Superior temporal gyrus (tissue), 1 donor: ENCODE results near the gene EFTUD2.
"Not testable (repeated sequence)": the region's sequence is repeated elsewhere in the genome, so short reads cannot be mapped to it uniquely, and the experiment has no call there.

Experiments
- DNase-seq: peaks from one replicate; pipeline ENCODE4 v3.0.0-alpha.2; 2016; ENCODE audit errors: extremely low spot score

Gene EFTUD2

DNA sequence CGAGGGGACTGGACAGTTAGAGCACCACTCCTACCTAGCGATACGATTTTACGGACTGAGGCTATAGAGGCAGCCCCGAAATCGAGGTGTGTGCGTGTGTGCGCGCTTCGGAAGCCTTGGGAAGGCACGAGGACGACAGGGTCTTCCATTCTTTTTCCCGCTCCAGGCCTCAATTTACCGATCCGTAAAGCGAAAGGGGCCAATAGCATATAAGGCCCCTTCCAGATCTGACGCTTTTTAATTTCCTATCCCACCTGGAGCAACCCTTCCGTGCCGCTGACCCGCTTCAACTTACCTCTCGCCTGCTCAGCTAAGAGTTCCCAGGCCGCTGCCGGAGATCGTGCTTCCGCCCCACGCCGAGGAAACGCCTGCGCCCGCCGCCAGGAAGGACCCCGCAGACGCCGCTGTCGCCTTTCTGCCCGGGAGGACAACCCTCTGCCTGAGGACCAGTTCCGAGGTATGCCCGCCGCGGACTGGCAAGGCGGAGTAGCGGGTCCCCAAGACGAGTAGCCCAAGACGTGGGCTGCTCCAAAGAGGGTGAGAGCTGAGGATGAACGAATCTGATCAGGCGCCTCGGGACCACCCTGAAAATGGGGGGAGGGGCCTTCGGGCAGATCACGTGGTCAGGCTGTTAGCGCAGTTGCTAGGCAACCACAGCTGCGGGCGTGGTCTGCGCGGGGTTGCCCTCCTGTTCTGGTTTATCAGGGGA, at the start of gene EFTUD2:
EFTUD2 (minus strand) TSS at position 372 of the 709 bp plus-strand sequence. CDS start 4,924 bp downstream, outside the sequence.
- DNase-seq: peak; percentile 92

DNA sequence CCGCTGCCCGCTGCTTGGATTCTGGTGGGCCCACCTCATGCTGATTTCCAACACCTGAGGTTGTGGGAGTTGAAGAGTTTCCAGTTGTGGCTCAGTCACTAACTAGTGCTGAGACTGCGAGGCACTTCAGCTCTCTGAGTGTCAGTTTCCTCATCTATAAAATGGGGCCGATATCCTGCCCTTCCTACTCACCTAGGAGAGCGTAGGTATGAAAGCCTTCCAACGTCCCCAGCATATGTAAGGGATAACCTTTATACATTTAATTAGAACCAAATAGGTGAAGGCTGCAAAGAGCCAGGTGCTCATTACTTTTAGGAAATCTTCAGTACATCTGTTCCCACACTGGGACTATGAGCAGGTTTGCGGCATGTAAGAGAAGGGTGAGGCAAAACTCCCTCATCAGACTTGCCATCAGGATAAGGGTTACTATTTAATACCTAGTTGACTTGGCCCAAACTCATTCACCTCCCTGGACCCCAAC, 49.1 kb upstream of the EFTUD2 start:
- DNase-seq: no peak

DNA sequence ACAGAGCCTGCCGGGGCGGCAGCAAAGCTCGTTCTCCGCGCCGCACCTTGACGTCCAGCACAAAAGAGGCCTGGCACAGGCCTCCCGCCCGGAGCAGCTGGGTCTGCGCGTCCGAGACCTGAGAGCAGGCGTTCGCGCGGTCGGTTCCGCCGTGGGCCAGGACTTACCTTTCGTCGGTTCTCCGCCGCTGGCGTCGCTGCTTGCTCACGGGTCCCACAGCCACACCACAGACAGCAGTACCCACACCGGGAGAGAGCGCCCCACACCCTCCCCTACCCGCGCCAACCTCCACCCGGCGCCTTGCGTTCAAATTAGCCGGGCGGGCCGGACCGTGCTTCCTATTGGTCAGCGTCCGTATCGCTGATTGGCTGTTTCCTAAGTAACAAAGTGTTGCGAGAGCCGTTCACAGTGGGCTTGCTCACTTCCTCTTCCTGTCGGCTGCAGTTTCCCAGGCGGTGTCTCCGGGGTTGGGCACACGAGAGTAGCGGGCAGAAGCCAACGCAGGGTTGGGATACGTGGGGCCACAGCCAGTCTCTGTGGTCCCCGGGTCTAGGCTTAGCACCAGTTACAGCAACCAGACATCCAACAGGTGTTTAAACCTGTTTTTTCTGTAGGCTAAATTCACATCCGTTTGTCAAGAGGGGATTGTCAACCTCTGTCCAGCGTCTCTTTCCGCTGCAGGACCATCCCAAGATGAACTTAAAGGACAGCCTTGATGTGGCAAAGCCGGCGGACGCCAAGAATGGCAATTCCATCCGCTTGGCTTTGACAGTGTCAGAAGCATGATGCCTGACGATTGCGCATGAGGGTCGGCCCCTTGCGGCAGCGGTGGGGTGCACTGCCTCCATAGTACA, 48.4 kb upstream of the EFTUD2 start, which contains the start of gene KIF18B:
KIF18B (minus strand) TSS at position 313 of the 854 bp plus-strand sequence. CDS start 11,429 bp downstream, outside the sequence.
- peak; percentile 90 for DNase-seq

DNA sequence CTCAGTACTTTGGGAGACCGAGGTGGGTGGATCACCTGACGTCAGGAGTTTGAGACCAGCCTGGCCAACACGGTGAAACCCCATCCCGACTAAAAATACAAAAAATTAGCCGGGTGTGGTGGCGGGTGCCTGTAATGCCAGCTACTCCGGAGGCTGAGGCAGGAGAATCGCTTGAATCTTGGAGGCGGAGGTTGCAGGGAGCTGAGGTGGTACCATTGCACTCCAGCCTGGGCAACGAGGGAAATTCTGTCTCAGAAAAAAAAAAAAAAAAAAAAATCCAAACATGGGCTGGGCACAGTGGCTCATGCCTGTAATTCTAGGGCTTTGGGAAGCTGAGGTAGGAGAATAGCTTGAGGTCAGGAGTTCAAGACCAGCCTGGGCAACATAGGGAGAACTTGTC, 46.4 kb upstream of the EFTUD2 start:
- not testable (repeated sequence) for DNase-seq

DNA sequence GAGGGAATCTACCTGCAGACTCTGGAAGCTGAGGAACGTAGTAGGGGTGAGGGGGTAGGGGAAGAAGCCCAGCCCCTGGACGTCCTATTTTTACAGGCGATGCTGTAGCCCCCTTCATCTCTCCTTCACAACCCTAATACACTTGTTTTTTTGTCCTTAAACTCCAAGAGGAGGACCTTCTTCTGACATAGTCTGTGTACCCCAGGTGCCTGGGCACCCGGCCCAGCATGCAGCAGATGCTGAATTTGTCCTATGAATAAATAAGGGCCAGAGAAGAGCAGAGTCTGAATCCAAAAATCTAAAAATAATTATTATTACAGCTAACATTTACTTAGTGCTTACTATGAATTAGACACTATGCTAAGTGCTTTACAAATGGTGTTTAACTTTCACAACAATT, 43.2 kb upstream of the EFTUD2 start:
- DNase-seq: no peak

DNA sequence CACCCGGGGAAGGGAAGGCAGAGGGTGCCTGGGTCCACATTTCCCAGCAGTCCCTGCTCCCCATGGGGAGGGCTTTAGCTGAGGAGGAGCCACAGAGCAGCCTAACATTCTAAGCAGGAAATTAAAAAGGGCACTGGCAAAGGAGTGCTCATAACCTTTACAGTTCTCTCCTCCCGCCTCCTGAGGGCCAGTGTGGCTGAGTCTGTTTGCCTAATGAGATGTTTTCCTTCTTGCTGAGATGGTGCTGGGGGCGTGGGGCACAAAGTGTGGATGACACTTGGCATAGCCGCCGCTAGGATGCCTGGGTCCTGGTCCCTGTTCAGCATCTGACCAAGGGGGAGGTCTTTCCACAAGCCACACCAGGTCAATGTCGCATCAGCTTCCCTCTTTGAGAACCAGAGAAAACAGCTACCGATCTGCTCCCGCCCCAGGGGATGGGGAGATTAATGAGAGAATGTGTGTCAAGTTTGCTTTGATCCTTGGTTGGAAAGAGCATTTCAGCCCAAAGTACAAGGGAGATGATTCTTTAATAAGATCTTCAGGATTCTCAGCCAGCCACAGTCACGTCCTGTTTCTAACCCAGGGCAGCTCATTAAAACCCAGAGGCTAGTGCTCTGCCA, 42.6 kb upstream of the EFTUD2 start:
- no peak for DNase-seq

DNA sequence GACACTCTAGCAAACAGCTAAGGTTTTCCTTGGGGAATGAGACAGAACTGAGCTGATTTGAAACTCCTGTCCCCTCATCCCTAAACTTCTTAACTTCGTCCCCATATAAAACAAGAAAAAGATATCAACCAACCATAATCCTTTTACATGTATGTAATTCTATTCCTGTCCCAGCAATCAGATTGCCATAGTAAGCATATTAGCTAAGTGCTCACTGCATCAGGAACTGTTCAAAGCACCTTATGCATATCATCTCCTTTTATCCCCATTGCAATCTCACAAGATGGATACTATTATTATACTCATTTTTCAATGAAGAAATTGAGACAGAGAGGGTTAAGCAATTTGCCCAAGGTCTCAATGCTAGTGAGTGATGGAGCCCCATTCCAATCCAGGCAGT, 41.5 kb upstream of the EFTUD2 start:
- DNase-seq: no peak

DNA sequence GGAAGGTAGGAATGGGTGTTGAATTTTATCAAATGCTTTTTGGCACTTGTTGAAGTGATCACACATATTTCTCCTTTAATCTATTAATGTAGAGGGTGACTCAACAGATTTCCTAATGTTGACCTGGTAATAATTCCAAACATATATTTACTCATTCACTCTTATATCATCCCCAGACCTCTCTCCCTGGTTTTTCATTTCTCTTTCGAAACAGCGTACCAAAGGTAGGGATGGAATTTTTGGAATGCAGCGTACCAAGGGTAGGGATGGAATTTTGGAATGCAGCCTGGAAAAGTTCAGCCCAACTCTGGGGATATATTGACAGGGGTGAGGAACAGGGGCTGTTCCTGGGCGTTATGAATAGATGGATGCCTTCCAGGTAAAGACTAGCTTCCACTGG, 41.1 kb upstream of the EFTUD2 start:
- DNase-seq: no peak

DNA sequence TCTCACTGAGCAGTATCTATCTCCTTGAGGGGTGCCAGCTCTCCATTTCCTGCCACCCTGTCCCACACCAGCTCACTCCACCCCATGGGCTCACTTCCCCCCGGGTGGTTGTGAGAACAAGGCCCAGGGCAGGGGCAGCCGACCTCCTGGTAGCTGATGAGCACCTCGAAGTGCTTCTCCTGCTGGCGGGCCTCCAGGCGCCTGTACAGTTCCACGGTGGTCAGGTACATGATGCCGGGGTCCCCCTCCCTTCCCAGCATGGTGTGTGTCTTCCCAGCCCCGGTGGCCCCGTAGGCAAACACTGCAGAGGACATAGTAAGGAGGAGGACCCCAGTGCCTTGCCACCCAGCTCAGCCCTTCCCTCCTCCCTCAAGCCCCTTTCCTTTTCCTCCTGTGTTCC, 35.9 kb upstream of the EFTUD2 start:
- DNase-seq: no peak

DNA sequence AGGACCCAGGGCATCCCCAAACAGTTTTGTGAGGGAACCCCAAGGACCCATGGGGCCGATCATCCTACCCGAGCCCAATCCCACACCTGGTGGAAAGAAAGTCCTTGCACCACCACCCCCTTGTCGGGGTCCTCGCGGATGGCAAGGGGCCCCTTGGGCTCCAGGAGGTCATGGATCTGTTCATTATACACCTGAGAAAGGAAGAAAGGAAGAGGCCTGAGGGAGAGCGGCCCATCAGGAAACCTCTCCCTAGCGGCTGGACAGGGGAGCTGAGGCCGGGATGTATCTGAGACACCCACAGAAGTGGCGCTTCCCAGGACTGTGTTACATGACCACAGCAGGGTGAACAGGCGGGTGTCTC, 35.5 kb upstream of the EFTUD2 start:
- DNase-seq: no peak

DNA sequence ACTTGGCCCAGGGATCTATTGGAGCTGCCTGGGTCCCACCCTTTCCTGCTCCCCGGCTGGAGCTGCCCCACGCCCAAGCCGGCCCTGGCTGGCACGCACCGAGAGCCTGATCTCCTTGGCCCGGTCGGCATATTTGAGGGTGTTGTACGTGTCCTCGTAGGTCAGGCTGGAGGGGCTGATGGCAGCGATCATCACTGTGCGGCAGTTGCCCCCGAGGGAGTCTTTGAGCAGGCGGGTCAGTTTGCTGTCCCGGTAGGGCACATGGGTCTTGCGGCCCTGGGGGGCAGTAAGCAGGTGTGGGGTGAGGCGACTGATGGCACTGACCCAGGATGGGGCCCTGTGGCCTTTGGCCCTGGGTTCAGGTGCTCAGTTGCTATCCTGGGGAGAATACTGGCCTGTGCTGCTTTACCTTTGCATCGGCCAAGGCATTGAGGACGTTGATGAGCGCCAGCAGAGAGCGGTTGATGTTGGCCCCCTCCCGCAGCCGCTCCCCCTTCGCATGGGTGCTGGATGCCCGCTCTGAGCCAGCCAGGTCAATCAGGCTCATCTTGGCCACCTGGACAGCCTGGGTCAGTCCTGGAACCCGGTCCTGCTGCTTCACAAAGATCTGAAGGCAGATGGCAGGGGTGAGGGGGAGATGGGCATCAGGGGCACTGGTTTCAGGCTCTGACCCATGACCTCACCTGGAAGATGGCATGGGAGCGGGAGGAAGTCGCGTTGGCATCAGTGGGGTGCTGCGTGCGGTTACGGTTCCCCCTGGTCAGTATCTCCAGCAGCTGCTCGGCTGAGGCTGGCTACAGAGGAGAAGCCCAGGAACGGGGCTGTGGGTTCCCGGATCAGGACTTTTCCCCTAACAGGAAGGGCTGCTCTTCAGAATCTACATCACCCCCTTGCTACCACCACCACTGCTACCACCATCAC, 34.8 kb upstream of the EFTUD2 start:
- no peak for DNase-seq

DNA sequence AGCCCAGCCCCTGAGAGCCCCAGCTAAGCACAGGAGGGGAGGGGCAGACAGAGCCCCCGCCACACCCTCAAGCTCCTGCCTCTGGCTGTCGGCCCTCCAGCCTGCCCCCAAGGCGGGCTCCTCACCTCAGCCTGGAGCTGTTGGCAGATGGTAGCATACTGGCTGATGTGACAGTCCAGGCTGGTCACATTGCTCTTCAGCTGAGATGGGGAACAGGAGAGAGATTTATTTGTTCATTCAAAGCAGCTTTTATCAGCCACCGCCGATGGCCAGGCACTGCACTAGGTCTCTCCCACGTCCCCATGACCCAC, 33.5 kb upstream of the EFTUD2 start:
- no peak for DNase-seq

DNA sequence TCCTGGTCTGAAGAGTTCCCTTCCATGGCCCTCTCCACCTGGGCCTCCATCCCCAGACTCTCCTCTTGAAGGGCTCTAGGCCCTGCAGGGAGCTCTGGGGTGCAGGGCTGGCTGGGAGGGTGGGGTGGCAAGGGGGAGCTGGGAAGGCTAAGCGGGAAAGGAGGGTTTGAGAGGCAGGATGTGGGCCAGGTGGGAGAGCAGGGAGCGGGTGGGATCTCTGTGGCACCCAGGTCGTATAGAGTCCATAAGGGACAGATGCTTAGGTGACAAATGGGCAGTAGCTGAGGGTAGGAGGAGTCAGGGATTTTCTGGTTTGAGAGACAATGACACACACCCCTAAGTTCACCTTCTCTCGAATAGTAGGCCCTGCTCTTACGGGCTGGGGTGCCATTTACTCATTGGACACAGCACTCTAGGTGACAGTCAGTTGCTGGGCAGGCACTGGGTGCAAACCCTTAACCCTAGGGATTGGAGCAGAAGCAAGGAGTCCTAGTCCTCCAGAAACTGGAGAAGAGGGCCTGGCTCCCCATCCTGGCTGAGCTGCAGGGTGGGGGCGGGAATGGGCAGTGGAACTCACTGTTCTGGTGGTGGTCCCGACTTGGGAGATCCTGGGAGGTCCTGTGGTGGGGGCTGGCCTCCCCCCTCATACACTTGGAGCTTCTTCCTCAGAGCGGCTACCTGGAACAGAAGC, 33.0 kb upstream of the EFTUD2 start:
- no peak for DNase-seq

DNA sequence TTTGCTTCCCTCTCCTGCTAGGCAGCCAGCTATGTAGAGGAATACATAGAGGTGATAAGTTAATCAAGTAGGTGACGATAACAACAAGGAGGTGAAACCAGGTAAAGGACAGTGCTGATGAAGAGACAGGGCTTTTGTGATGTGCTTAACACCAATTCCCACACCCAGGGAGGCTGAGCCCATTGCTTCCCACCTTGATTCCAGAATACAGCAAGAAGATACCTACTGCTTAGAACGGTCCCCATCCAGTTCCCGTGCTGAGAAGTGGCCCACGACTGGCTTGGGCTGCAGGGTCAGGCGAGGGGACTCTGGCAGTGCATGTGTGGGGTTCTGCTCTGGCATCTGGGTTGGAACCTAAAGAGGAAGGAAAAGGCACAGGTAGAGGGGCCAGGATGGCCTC, 32.1 kb upstream of the EFTUD2 start:
- DNase-seq: no peak

DNA sequence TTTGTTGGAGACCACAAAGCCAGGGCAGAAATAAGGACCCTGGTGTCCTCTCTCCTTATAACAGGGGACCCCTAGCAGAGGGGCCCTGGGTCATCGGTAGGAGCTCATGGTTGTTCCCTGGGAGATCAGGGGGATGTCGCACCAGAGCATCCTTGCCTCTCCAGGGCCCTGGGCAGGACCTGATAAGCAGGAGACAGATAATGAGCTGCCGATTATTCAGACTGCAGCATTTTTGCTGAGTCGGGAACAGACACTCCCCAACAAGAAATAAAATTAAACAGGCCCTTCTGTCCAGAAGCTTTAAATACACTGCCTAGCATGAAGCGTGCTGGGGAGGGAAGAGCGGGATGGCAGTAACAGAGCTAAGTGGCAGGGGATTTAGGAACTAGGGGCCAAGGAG, 31.4 kb upstream of the EFTUD2 start:
- peak; percentile 35 for DNase-seq

DNA sequence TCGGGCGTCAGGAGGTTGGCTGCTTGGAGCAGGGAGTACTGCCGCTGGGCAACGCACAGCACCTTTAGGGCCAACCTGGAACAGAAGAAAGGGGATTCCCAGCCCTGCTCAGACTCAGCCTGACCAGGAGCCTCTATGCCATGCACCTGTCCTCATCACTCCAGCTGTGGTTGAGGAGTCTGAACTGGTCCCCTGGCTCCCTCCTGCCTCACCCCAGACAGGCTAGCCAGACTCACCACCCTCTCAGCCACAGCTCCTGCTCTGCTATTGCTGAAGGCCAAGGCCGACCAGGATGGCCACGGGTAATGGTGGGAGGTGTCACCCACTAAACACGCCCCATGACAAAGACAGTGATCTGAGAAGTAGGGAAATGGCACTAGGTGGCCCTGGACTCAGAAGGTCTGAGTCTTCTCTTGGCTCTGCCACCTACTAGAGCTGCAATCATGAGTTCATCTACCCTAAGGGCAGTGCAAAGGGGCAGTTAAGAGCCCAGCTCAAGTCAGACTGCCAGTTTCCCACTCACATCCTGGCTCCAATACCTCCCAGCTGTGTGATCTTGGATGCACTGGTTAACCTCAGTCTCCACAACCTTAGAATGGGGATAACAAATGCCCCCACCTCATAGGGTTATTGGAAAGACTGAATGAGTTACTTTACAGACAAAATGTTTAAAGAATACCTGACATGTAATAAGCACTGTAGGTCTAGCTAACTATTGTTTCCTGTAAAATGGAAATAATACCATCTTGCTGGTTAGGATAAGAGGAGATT, 29.9 kb upstream of the EFTUD2 start:
- no peak for DNase-seq

DNA sequence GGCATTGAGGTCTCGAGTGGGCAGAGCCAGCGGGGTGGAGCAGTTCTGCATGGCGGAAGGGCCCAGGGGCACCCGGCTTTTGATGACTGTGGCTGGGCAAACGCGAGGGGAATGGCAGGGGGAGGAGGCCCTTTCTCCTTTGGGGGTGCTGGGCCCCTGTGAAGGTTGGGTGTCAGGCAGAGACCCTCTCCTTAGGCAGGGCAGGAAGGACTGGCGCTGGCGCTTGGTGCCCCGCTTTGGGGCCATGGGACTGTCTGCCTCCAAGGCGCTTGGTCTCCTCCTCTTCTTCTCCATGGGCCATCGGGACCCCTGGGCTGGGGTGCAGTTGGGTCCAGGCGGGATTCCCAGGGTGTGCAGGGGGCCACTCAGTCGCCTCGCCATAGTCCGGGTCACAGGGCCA, 28.9 kb upstream of the EFTUD2 start:
- no peak for DNase-seq

DNA sequence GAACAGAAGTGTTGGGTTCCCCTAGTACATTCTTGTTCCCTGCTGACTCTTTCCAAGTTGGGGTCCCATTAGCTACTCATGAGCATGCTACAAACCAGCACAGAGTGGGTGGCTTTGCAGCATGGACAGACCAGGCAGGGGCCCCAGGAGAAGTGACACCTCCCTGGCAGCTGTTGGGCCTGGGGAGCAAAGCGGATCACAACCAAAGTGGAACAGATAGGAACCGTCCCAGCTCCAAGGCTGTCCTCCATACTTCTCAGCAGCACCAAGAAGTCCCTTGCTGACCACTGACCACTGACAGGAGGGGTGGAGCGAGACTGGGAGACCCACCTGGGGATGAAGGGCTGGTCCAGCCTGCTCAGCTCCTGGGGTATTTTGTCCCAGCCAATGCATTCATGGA, 28.5 kb upstream of the EFTUD2 start:
- DNase-seq: no peak

DNA sequence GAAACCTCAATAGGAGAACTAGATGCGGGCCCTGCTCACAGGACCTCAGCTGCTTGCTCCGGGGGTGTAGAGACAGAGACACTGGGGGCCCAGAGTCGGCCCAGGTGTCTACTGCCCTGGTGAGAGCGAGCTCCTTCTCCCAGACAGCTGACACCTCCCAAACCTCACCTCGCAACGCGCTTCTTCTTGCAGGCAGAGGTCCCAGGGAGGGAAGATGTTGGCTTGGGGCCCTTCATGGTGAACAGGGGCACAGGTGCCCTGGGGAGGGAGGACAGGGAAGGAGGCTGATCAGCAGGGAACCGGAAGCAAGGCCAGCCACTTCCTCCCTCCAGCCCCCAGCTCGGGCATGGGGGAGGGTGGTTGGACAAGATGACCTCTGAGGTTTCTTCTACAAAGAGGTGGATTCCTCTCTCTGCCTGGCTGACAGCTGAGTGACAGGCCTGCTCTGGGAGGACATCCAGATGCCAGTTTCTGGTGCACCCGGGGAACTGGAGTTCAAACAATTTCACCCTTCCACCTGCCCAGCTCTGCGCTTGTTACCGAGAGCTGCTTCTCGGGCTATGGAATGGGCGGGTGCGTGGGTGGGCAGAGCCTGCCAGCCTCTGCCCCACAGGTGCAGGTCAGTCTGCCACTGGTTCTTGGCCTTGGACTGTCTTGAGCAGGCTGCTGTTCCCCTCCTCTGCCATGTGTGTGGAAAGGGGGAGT, 27.7 kb upstream of the EFTUD2 start:
- DNase-seq: no peak
